Frontal cortex (tissue), 4 donors: ENCODE measurements around the gene UBR3. TPM values are rescaled to one million over a fixed set of nuclear protein-coding genes. Genes with fewer than 3 reads are reported as not detected.
A peak's percentile ranks its signal among the peaks of the same experiment; 100 is the strongest.
"Not testable (repeated sequence)": the region's sequence is repeated elsewhere in the genome, so short reads cannot be mapped to it uniquely, and the experiment has no call there.

Experiments used
- DNase-seq, 2 donors: peaks; one replicate each; pipeline ENCODE4 v3.0.0; 2012; ENCODE audit warnings: low spot score in 2 of 2
- FAIRE-seq: peaks from 2 replicates; lab custom pipeline; 2012; peaks lifted over from hg19 to GRCh38; lab: Jason Lieb, UNC
- total RNA-seq: library from RNA; depleted of rRNA; stranded (reverse); fragments of >200 nt; gene quantifications from one replicate; pipeline ENCODE4 v1.2.3, GENCODE V29; 2014
- donor health status: control.
- donor health status: control.
- donor health status: control.

The UBR3 gene
- total RNA-seq, 1 donor from 2014 or later, result 109 TPM

DNA sequence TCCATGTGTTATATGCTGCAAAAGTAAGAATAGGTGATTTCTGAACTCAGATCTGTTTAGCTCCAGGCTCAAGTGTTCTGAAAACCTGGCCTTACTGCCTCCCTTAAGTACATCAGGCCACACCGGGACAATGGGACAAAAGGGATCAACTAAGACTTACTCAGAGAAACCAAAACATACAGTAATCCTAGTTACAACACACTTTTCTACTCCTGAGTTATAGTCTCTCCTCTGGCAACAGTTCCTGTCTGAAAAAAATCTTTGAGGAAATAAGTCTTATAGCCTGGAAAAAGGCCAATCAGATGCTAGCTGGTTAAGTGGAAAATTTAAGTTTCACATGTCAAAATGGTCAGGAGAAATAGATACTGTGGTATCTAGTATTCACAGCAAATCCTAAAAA lies 8.1 kb upstream of the UBR3 start:
- DNase-seq (no peak), FAIRE-seq (no peak)

DNA sequence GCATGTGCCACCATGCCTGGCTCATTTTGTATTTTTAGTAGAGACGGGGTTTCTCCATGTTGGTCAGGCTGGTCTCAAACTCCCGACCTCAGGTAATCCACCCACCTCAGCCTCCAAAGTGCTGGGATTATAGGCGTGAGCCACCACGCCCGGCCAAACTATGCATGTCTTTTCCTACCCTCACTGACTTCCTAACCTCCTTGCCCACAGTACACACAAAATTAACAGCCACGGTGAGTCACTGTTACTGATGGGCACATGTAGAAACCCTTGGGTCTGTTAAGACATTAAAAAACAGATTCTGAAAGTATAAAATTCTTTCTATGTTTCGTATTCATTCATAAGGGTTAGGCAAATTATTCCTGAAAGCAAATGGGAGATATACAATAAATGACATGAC lies 7.2 kb upstream of the UBR3 start:
- DNase-seq, FAIRE-seq: not testable (repeated sequence)

DNA sequence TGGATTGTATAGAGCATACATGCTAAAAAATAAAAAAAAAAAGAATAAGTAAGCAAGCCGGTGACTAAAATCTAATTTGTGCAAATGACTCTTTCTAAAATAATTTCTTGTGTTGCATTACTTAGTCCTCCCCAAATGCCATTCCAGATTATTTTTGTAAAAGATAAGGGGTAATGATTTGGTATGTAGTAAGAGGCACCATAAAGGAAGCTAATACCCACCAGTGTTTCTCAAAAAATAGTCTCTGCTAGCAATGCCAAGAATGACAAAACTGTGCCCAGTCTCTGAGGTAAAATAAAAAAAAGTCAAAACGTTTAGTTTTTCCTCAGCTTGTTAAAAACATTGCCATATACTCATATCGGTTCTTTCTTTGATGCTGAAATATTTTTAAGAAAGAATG lies 5.2 kb upstream of the UBR3 start:
- FAIRE-seq (no peak), DNase-seq (no peak)

DNA sequence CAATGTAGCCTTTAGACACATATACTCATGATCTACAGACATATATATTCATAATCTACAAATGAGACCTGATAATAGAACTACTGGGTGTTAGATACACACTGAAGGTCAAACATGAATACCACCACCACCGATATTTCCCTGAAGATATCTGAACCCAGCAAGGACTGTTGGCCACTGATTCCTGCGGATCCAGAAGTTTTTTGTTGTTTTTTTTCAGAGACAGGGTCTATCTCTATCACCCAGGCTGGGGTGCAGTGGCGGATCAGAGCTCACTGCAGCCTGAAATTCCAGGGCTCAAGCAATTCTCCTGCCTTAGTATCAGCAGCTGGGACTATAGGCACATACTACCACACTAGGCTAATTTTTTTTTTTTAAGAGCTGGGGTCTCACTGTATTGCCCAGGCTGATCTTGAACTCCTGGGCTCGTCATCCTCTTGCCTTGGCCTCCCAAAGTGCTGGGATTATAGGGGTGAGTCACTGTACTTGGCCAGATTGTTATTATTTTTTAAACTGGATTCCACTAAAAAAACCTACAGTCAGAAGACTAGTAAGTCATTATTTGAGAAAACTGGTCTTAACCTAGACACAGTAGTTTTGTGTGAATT lies 4.4 kb upstream of the UBR3 start:
- no peak for DNase-seq
- FAIRE-seq, result no peak

DNA sequence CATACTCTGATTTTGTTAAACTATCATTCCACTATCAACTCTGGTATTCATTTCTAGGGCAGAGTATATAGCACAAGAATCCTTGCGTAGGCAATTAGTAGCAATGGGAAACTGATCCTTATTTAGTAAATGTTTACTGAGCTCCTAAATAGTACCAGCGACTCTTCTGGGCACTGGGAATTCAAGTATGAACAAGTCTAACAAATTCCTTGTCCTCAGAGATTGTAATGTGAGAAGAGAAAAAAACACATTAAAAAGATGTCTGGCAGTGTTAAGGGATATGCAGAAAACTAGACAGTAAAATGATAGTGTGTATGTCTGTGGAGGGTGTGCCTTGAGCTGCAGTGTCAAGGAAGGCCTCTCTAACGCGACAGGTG lies 3.3 kb upstream of the UBR3 start:
- FAIRE-seq, result no peak

DNA sequence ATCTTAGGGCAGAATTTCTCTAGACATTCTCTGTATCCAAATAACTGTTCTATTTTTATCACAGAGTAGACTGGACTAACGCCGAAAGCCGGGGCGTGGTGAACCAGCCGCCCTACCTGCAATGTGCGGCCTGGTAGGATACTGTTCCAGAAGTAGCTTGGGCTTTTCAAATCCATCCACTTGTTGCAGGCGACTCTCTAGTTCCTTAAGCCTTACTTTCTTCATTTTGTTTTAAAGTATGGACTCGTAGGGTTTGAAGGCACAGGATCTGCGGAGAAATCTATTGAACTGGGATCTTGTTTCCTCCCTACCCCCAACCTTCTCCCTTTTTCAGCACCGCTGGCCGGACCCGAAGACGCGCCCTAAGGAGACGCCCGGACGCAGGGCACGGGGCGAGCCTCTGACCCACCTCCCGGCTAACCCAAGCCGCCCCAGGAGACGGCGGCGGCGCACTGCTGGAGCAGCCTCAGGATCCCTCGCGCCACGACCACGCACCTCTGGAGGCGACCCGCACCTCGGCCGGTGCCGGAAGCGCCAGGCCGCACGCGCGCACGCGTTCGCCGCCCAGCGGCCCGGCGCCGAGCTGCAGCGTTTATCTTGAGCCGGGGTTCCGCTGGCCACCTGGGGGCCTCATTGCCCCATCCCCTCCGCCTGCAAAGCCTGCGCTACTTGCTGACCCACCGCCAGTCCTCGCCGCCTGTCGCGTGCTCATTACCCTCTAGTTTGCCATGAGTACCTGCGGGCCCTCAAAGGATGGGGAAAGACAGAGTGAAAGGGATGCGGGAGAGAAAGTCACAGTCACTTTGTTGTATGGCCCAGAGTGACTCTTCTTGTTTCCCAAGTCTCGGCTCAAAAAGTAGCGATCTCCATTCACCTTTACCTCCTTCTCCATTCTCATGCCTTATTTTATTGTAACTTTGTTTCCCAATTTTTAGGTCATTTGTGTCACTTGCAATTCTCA lies 2.6 kb upstream of the UBR3 start, which contains the start of gene METTL5:
TSS of gene METTL5 (minus strand) at position 533 of the 961 bp plus-strand sequence. CDS start at position 225, 308 bp downstream.
- FAIRE-seq (no peak), DNase-seq (peak; percentile 86 to 89)

More for the DNA sequence above, 3.3 kb upstream of the UBR3 start:
- no peak for DNase-seq

DNA sequence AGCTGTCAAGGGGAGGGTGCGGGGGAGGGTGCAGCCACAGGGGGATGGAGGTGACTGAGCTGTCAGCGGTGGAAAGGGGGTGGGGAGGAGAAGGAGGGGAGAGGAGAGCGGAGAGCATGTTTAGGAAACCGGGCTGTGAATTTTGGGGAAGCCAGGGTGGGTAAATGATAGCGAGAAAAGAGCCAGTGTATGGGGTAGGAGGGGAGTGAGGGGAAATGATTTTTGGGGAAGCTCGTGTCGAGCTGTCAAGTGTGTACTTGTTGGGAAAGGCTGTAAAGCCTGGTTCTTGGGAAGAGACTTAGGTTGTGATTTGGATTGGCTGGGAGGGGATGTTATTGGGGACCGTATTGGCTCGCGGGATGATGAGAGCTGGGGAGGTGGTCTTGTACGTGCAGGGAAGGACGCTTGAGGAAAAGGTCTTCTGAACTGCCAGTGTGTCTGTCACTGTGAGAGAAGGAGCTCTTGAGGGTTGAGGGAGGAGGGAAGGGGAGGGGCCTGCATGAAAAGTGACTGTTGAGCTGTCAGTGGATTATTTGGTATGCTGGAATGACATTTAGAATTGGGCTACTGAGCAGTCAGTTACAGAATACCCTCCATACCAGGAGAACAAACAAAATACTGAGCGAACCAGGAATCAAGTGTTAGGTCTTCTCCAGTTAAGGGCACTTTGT lies 1.0 kb downstream of the UBR3 start:
- no peak for FAIRE-seq
- DNase-seq, result peak; percentile 59 to 68

DNA sequence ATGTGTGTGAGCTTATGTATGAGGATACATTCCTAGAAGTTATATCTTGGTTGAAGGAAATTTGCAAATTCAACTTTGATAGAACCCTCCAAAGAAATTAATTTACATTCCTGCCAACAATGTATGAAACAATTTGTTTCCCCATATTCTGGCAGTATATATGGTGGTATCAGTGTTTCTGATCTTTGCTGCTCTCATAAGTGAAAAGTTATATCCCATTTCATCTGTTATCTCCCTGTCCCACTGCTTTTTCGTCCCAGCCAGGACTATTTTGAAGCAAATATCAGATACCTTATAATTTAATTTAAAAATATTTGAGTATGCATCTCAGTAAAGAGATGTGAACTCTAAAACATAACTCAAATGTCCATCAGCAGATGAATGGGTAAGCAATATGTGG lies 7.1 kb downstream of the UBR3 start:
- DNase-seq, result no peak
- no peak for FAIRE-seq

DNA sequence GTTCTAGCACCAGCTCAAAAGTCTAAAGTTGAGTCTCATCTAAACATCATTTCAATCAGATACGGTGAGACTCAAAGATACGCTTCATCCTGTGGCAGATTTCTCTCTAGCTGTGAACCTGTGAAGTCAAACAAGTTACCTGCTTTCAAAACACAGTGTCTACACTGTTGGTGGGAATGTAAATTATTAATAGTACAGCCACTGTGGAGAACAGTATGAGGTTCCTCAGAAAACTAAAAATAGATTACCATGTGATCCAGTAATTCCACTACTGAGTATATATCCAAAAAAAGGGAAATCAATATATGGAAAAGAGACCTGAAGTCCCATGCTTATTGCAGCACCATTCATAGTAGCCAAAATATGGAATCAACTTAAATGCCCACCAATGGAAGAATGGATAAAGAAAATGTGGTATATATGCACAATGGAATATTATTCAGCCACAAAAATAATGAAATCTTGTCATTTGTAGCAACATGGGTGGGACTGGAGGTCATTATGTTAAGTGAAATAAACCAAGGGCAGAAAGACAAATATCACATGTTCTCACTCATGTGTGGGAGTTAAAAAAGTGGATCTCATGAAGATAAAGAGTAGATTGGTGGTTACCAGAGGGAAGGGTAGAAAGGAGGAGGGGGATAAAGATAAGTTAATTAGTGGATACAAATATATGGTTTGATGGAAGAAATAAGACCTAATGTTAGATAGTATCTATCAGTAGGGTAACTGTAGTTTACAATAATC lies 11.7 kb downstream of the UBR3 start:
- FAIRE-seq (no peak), DNase-seq (no peak)

DNA sequence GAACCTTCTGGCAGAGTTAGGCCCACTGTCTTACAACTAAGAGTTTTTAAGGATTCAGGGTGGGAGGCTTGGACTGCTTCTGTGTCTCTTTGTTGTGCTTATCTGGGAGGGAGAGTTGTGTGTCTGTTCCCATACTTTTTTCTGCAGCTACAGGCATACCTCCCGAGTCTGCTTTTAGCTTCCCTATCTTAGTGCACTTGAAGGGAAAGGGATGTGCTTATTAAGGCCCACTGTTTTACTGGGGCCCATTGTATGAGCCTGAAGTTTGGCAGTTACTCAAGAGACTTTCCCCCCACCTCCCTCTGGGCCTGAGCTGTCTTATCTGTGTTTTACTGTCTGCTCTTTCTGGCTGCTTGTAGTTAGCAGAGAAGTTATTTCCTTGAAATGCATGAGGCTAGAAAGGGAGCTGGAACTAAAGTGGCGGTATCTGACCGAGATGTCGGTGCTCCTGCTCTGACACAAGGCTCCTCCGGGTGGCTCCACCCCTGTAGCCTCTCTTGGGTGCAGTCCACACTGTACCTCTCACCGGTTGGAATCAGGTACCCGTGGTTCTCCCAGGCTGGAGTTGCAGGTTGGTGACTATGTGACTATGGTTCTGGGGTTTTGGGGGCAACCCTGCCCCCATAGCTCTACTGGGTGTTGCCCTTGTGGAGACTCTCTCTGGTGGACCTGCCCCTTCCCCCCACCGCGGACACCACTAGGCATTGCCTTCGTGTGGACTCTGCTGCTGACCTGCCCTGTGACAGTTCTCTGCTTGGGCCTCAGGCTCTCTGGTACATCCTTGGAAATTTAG lies 12.9 kb downstream of the UBR3 start:
- FAIRE-seq, result no peak

DNA sequence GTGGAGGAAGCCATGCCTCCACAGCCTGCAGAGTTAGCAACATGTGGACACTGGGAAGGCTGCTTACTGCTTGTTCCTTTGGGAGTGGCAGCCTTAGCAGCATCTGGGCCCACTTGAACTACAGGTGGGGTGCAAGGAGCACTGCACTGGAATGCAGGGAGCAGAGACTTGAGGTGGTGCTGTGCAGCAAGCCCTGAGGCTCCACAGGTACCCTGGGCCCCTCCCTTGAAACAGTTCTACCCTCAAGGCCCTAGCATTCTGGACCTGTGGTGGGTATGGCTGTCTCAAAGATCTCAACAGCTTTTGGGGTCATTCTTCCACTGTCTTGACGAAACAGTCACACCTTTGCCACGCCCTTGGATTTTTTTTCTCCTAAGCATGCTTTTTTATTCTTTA lies 13.5 kb downstream of the UBR3 start:
- no peak for DNase-seq
- FAIRE-seq, result no peak

More for the DNA sequence above, 12.9 kb downstream of the UBR3 start:
- no peak for DNase-seq

DNA sequence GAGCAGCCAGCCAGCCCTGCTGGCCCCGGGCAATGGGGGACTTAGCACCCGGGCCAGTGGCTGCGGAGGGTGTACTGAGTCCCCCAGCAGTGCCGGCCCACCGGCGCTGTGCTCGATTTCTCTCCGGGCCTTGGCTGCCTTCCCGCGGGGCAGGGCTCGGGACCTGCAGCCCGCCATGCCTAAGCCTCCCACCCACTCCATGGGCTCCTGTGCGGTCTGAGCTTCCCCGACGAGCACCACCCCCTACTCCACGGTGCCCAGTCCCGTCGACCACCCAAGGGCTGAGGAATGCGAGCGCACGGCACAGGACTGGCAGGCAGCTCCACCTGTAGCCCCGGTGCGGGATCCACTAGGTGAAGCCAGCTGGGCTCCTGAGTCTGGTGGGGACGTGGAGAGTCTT lies 14.4 kb downstream of the UBR3 start:
- not testable (repeated sequence) for FAIRE-seq, DNase-seq

DNA sequence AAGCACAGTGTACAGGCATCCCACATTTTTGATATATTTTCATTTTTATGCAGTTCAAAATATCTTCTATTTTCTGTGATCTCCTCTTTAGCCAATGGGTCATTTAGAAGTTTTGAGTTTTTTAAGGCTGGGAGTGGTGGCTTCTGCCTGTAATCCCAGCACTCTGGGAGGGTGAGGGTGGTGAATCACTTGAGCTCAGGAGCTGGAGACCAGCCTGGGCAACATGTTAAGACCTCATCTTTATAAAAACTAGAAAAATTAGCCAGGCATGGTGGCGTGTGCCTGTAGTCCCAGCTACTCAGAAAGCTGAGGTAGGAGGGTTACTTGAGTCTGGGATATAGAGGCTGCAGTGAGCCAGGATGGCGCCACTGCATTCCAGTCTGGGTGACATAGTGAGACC lies 17.8 kb downstream of the UBR3 start:
- DNase-seq (no peak), FAIRE-seq (no peak)

DNA sequence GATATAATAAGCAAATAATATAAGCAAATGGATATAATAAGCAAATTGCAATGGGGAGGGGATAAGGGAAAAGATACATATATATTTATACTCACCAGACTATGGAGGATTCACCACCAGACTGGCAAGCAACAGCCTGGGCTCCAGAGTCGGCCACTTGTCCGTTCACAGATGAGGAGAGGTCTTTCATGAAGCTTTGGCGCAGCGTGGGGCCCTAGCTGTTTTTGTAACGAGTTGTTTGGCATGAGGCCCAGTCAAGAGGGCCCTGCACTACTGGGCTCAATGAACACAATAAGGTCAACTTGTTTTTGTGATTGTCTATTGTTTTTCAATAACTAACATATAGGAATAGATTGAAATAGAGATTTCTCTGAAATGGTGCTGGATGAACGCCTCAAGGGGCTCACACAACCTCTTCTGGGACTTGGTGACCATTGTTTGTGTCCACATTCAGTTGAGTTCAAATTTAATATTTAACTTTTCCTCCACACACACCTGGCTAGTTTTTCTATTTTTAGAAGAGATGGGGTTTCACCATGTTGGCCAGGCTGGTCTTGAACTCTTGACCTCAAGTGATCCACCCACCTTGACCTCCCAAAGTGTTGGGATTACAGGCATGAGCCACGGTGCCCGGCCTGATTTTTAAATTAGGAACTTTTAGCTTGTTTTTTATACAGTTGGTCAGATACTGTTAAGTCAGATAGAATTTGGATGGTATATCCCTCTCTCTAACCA lies 21.9 kb downstream of the UBR3 start:
- FAIRE-seq, DNase-seq: not testable (repeated sequence)

DNA sequence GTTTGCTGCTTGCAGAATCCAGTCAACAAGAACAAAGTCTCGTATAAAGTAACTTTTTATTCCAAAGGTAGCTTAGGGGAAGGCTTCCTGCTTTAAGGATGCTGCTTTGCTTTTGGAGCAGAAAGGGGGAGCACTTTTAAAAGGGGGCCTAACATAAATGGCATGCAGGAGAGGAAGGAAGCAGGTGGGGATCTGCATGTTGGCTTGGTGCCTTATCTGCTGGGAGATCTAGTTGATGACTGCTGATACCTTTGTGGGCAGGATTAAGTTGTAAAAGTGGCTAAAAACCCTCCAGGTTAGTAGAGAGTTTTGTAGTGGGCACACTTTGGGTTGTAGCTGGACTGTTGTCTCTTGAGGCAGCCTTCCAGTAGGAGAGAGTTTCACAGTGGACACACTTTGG lies 22.5 kb downstream of the UBR3 start:
- no peak for FAIRE-seq
- no peak for DNase-seq

DNA sequence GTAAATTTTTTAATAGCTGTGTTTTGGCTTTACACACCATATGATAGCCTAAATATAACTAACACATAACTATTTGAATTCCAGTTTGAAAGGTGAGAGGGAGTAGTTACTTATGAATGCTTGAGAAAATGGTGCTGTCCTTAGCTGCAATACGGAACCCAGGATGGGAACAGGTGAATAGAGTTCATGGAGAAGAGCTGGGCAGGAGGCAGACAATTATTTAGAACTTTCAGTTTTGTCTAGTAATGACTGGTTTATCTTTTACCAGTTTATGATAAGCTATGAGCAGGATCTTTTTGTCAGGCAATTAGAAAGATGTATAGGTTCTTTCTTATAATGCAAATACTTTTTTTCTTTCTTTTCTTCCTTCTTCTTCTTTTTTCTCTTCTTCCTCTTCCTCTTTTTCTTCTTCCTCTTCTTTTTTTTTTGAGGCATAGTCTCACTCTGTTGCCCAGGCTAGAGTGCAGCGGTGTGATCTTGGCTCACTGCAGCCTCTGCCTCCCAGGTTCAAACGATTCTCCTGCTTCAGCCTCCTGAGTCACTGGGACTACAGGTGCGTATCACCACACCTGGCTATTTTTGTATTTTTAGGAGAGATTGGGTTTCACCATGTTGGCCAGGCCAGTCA lies 25.9 kb downstream of the UBR3 start:
- FAIRE-seq, result no peak
- DNase-seq, result no peak

DNA sequence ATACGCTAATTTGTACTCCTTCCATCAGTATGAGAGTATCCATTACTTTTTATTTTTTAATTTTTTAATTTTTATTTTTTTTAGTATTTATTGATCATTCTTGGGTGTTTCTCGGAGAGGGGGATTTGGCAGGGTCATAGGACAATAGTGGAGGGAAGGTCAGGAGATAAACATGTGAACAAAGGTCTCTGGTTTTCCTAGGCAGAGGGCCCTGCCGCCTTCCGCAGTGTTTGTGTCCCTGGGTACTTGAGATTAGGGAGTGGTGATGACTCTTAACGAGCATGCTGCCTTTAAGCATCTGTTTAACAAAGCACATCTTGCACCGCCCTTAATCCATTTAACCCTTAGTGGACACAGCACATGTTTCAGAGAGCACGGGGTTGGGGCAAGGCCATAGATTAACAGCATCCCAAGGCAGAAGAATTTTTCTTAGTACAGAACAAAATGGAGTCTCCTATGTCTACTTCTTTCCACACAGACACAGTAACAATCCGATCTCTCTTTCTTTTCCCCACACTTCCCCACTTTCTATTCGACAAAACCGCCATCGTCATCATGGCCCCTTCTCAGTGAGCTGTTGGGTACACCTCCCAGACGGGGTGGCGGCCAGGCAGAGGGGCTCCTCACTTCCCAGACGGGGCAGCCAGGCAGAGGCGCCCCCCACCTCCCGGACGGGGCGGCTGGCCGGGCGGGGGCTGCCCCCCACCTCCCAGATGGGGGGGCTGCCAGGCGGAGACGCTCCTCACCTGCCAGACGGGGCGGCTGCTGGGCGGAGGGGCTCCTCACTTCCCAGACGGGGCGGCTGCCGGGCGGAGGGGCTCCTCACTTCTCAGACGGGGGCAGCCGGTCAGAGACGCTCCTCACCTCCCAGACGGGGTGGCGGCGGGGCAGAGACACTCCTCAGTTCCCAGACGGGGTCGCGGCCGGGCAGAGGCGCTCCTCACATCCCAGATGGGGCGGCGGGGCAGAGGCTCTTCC lies 28.3 kb downstream of the UBR3 start:
- not testable (repeated sequence) for DNase-seq, FAIRE-seq
